Caki2 (cell line): ENCODE measurements around the gene SKAP1. TPM values are rescaled to one million over a fixed set of nuclear protein-coding genes. Genes with fewer than 3 reads are reported as not detected.

Experiments used
- DNase-seq: peaks from one replicate; pipeline ENCODE4 v3.0.0-alpha.2; 2015; ENCODE audit warnings: low read depth
- in situ Hi-C: cut with HindIII; loops from 2 replicates; pipeline ENCODE4 v1.10.0; 2016; ENCODE audit warnings: low sequenced_read_pairs, low pct_unique_long_range_greater_than_20kb, mixed read lengths
- total RNA-seq: library from RNA; depleted of rRNA; stranded (reverse); fragments of >200 nt; shearing (Covaris generic); gene quantifications from 2 replicates; pipeline ENCODE4 v1.2.3, GENCODE V29; 2014; ENCODE audit warnings: low replicate concordance

SKAP1 gene
- total RNA-seq, 1 experiment from 2014 or later, result 0.88 TPM

GRCh38 chr17:48244814-48245213 lies 185.2 kb downstream of the SKAP1 start:
- in situ Hi-C loops, result no loop called here

DNA sequence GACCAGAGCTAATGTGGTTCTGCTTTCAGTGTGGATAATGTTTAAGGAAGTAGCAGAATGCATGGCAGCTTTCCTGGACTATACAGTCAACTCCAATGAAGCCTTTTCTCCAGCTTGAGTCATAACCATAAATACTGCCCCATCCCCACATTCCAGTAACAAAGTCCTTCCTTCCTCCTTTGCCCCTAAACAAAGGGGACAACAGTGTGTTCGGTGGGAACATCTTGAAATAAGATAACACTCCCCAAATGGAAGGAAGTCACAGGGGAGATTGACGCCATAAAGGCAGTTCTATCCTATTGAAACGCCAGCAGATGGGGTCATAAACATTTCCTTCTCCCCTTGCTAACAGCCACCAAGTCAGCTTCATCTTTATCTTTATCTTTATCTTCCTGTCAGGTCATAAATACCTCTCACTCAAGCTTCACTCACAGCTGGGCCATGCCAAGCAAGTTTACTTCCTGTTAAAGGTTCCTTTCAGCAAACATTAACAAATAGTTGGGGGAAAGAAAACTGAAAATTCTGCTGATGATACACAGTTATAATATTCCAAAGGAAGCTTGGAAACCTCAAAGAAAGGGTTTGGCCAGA lies 185.8 kb downstream of the SKAP1 start:
- in situ Hi-C loops, result no loop called here
- peak; percentile 26 for DNase-seq

More at GRCh38 chr17:48244814-48245213, 185.2 kb downstream of the SKAP1 start:
- no peak for DNase-seq

DNA sequence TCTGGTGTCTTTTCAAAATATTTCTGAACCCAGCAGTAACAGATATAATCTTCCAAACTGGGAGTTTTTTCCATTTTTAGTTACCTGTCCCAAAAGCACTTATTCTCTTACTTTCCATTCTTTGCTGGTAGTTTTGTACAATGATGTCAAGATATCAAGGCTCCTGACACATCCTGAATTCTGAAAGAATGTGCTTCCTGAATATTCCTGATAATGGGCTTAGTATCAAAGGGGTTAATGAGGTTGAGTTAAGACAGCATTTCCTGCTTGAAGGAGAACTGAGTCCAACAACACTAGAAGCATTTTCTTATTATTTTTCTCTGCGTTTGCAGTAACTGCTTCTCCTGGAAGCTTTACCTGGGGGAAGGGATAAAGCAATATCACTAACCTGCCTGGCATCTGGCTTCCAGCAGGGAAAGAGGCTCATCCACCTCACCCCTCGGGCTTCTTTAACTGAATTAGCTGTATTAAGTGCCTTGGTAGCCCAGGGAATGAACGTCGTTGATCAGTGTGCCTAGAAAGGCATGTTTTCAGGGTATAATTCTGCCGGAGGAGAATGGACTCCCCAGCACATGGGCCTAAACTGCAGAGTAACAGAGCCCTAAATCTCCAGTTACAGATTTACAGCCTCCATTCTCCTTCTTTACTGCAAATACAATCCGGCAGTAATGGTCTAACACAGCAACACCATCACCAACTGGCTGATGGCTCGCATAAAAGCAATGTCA lies 188.1 kb downstream of the SKAP1 start:
- DNase-seq, result no peak
- in situ Hi-C loops, result no loop called here

- peak; percentile 23 for DNase-seq
- in situ Hi-C loops, result no loop called here
Observed at GRCh38 chr17:48241131-48241591, 188.9 kb downstream of the SKAP1 start.

GRCh38 chr17:48240562-48241130 lies 189.4 kb downstream of the SKAP1 start:
- DNase-seq, result no peak
- in situ Hi-C loops, result no loop called here

- DNase-seq, result no peak
Observed at GRCh38 chr17:48240122-48240521, 189.9 kb downstream of the SKAP1 start.

GRCh38 chr17:48239603-48239995 lies 190.4 kb downstream of the SKAP1 start:
- in situ Hi-C loops, result no loop called here
- DNase-seq, result no peak

More at GRCh38 chr17:48240122-48240521, 189.9 kb downstream of the SKAP1 start:
- in situ Hi-C loops, result no loop called here

DNA sequence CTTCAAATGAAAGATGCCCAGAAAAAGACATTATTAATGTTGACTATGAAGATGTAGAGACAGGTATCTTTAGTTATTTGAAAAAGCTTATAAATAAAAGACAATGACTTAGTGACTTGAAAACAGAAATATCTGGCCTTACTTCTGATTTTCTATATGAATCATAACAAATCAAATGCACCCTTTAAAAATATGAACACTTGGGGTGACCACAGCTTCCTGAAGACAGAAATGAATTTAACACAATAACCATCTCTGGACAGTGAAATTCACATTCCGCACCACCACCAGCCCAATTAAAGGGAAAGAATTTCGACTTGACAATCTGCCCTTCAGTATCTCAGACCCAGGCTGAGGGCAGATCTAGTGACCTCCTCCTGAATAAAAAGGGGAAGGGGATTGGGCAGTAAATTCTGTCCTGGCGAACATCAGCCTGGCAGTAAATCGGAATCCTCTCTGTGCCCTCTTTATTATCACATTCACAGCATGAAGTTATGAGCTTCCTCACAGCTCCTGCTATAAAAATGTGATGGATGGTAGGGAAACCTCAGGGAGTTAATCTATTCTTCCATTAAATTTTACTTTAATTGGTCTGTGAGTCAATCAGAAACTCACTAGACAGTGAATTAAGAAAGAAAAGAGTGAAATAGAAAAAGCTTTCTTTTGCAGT lies 190.9 kb downstream of the SKAP1 start:
- in situ Hi-C loops, result no loop called here
- DNase-seq, result no peak

DNA sequence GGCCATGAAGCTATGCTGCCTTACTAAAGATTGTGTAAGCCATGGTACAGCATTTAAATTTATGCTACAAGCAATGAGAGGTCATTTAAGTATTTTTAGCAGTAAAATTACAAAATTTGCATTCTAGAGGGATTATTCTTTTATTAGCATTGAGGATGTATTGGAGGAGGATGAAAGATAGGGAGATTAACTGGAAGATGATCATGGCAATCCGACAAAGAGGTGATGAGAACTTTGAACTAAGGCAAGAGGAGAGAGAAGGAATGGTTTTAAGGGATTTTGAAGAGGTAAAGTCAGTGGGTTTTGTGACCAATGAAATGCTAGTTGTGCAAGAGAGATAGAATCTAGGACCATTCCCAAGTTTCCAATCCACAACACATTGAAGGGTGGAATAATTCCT lies 192.6 kb downstream of the SKAP1 start:
- in situ Hi-C loops, result no loop called here
- DNase-seq, result no peak

DNA sequence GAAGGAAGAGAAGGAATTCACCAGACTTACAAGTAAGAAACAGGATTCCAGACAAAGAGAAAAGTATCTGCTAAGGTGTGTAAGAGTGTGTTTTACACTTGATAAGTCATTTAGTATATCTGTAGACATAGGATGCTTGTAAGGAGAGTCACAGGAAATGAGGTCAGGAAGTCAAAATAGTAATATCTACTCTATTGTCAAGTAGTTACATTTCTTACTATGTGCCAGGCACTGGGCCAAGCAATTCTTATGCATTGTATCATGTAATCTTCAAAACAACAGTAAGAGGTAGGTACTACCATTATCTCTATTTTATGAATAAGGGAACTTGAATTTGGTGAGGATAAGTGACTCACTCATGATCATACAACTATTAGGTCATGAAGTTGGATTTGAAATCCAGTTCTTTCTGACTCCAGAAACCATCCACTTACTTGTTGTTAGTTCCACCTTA lies 193.3 kb downstream of the SKAP1 start:
- in situ Hi-C loops, result no loop called here
- no peak for DNase-seq

DNA sequence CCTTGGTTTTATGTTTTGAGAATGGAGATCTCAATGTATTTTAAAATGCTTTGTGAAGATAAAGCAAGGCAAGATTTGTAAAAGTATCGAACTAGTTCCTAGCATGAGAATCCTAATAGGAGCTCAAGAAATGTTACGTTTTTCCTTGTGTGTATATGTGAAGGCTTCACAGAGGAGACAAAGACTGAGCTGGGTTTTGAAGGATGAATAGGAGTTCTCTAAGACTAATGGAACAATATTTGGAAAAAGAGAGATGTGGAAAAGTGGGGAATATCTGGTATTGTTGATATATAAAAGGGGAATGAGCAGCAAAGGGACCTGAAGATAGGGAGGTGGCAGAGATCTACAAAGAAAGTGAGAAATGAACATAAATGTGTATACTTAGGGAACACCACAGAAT lies 195.1 kb downstream of the SKAP1 start:
- in situ Hi-C loops, result no loop called here
- DNase-seq, result no peak

DNA sequence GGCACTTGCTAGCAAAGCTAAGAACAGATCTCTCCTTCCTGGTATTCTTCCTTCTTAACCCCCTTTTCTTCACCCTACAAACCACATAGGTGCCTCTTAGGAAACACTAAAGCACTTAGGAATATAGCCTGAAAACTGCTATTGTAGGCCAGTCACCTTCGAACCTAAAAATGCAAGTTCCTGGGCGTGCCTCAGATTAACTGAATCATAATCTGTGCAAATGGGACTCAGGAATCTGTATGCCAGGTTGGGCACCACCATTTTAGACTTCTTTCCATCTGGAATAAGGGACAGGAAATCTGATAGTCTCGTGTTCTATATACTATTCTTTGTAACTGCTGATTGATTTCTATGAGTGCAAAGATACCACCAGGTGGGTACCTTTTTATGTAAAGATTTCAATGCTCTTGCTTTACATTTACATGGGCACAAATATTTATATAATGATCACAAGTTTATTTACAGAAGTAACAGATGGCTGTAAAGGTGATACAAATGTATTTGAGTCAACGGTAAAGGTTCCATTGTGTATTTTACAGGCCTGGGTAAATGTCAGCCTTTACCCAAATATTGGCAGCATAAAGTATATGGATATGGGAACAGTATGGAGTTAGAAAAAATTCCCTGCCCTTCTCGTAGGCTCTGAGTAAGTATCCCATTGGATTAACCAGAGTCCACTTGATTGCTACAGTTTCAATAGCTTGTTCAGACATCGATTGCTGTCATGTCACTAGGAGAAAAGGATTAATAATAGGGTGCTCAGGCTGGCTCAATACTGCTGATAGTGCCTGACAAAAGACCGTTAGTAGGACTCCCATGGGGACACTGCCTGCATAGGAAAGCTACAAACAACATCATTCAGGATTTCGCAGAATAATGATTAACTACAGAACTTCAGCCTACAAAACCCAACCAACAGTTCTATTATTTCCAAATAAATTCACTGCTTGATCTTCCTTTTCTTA lies 197.7 kb downstream of the SKAP1 start:
- in situ Hi-C loops, result no loop called here
- no peak for DNase-seq

GRCh38 chr17:48229936-48230335 lies 200.1 kb downstream of the SKAP1 start:
- in situ Hi-C loops, result no loop called here
- no peak for DNase-seq

GRCh38 chr17:48228720-48229119 lies 201.3 kb downstream of the SKAP1 start:
- in situ Hi-C loops, result no loop called here
- DNase-seq, result no peak

DNA sequence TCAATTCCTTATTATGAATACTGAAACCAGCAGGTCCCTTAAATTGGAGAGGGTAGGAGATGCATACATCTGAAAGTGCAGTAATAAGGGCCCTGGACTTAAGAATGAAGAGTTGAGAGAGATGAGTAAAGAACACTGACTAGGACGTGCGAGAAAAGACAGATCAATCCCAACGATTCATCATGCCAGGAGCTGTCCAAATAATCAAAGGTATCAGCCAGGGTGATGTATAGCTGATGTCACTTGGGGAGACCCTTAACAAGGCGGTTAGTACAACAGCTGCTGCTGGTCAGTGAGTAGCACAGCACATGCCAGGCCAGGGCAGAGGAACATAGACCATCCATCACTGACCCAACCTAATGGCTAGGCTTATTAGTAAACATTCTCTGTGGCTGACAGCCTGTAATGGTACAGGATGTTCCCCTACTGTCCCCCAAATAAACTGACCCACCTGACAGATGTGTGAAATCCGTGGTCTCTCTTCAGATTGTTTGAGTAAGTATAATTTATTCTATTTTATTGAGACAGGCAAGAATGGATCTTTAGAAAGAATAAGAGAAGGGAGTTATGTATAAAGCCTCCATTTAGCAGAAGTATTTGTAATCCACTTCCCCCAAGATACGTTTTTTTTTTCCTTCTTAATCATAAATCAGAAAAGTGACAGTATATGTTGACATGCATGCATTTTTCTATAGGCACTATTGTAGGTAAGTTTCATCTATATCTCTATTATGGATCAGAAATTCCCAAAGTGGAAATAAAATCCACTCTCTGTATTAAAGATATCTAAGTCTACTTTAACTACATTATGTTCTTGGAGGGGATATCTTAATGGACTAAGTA lies 204.1 kb downstream of the SKAP1 start:
- in situ Hi-C loops, result no loop called here
- DNase-seq, result no peak

DNA sequence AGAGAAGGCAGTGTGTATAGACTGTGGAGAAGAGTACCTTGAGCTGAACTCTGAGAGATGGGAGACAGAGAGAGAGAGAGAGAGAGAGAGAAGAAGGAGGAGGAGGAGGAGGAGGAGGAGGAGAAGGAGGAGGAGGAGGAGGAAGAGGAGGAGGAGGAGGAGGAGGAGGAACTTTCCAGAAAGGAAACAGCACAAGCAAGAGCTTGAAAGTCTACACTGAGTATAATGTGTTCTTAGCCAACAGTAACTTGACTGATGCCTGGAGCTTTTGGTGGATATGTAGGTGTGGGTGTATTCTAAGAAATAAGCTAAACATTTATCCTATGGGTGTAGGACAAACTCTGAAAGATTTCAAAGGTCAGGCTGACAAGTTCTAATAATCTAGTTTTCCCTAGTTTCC lies 206.1 kb downstream of the SKAP1 start:
- in situ Hi-C loops, result no loop called here
- no peak for DNase-seq

GRCh38 chr17:48219617-48220016 lies 210.4 kb downstream of the SKAP1 start:
- no peak for DNase-seq
- in situ Hi-C loops, result no loop called here
